Measurements from ENCODE around the gene STOML2.

STOML2 gene

GRCh38 chr9:35073279-35073612, 29.7 kb downstream of the STOML2 start:
- DNase-seq (ENCODE audit: insufficient read length, low spot score) (no peak), FAIRE-seq (no peak)

- DNase-seq (ENCODE audit: insufficient read length, low spot score) (peak; percentile 95), FAIRE-seq (peak; percentile 94)
Observed at GRCh38 chr9:35072461-35073278, 30.3 kb downstream of the STOML2 start, which contains the start of gene VCP. Gene VCP, minus strand, starts transcription at chr9:35072625. Its CDS starts 272 bp downstream, at chr9:35072353.

GRCh38 chr9:35071814-35072460, 31.0 kb downstream of the STOML2 start:
- no peak for FAIRE-seq
- DNase-seq (ENCODE audit: insufficient read length, low spot score), result peak; percentile 51

- FAIRE-seq (no peak), DNase-seq (ENCODE audit: insufficient read length, low spot score) (no peak)
Observed at GRCh38 chr9:35070823-35071813, 31.8 kb downstream of the STOML2 start.

GRCh38 chr9:35069020-35069419, 33.9 kb downstream of the STOML2 start:
- no peak for DNase-seq (ENCODE audit: insufficient read length, low spot score)
- no peak for FAIRE-seq

- FAIRE-seq, result no peak
Observed at GRCh38 chr9:35067056-35067455, 35.9 kb downstream of the STOML2 start.

GRCh38 chr9:35060548-35061207, 42.3 kb downstream of the STOML2 start:
- DNase-seq (ENCODE audit: insufficient read length, low spot score) (no peak), FAIRE-seq (no peak)

More at GRCh38 chr9:35067056-35067455, 35.9 kb downstream of the STOML2 start:
- DNase-seq (ENCODE audit: insufficient read length, low spot score), result no peak

GRCh38 chr9:35059438-35059837, 43.5 kb downstream of the STOML2 start:
- no peak for FAIRE-seq
- no peak for DNase-seq (ENCODE audit: insufficient read length, low spot score)

- FAIRE-seq (no peak), DNase-seq (ENCODE audit: insufficient read length, low spot score) (no peak)
Observed at GRCh38 chr9:35057271-35057620, 45.7 kb downstream of the STOML2 start.

GRCh38 chr9:35056571-35057270, 46.2 kb downstream of the STOML2 start:
- DNase-seq (ENCODE audit: insufficient read length, low spot score) (no peak), FAIRE-seq (no peak)

- DNase-seq (ENCODE audit: insufficient read length, low spot score) (no peak), FAIRE-seq (no peak)
Observed at GRCh38 chr9:35054871-35055644, 47.9 kb downstream of the STOML2 start.

- FAIRE-seq (no peak), DNase-seq (ENCODE audit: insufficient read length, low spot score) (no peak)
Observed at GRCh38 chr9:35054185-35054835, 48.6 kb downstream of the STOML2 start.

GRCh38 chr9:35051069-35051967, 51.6 kb downstream of the STOML2 start:
- FAIRE-seq, result no peak
- DNase-seq (ENCODE audit: insufficient read length, low spot score), result peak; percentile 37
